Memory B cell (primary cell): Measurements from ENCODE around the gene TSEN34.
"Not testable (repeated sequence)": the region's sequence is repeated elsewhere in the genome, so short reads cannot be mapped to it uniquely, and the experiment has no call there.

Experiments
- ATAC-seq: fragments of 150-1000 bp; cut with Tn5 transposase; 2 replicates; pipeline ENCODE4 v1.10.0; 2021; ENCODE audit warnings: low read depth, mild to moderate bottlenecking, moderate library complexity
- DNase-seq, 2 donors: peaks; one replicate each; pipeline ENCODE4 v3.0.0; 2022; ENCODE audit warnings: low spot score in 2 of 2
- H3K27ac Mint-ChIP-seq: one replicate; pipeline ENCODE4 v1.8.0; 2022; ENCODE audit warnings: mild to moderate bottlenecking, moderate library complexity, mixed read lengths
- H3K27me3 Mint-ChIP-seq: one replicate; pipeline ENCODE4 v1.8.0; 2022; ENCODE audit warnings: mixed read lengths
- H3K36me3 Mint-ChIP-seq: one replicate; pipeline ENCODE4 v1.8.0; 2022; ENCODE audit warnings: mild to moderate bottlenecking, mixed read lengths
- H3K4me1 Mint-ChIP-seq: one replicate; pipeline ENCODE4 v1.8.0; 2022; ENCODE audit warnings: mixed read lengths
- H3K4me3 Mint-ChIP-seq: one replicate; pipeline ENCODE4 v1.8.0; 2022; ENCODE audit warnings: mild to moderate bottlenecking, moderate library complexity, mixed read lengths
- H3K9me3 Mint-ChIP-seq: one replicate; pipeline ENCODE4 v1.8.0; 2022; ENCODE audit warnings: mixed read lengths

TSEN34 gene

GRCh38 chr19:54217517-54218247 is 26.6 kb downstream of the TSEN34 start:
- DNase-seq, H3K36me3 Mint-ChIP-seq, H3K4me3 Mint-ChIP-seq, ATAC-seq, H3K27me3 Mint-ChIP-seq, H3K4me1 Mint-ChIP-seq, H3K27ac Mint-ChIP-seq, H3K9me3 Mint-ChIP-seq: not testable (repeated sequence)

GRCh38 chr19:54218259-54218658 is 27.2 kb downstream of the TSEN34 start:
- no peaks in the 10 kb centered on the region for H3K9me3 Mint-ChIP-seq
- no peak for ATAC-seq
- peaks cover 4% of the 10 kb centered on the region for H3K36me3 Mint-ChIP-seq
- H3K27me3 Mint-ChIP-seq = peaks cover 4% of the 10 kb centered on the region
- H3K27ac Mint-ChIP-seq = no peak overlapping the region
- peaks cover 2% of the 10 kb centered on the region for H3K4me1 Mint-ChIP-seq
- no peak for DNase-seq
- H3K4me3 Mint-ChIP-seq = no peak overlapping the region

GRCh38 chr19:54218960-54219661 is 28.0 kb downstream of the TSEN34 start:
- DNase-seq (no peak), ATAC-seq (no peak)
- H3K4me3 Mint-ChIP-seq = no peak overlapping the region
- peaks cover 4% of the 10 kb centered on the region for H3K36me3 Mint-ChIP-seq
- no peaks in the 10 kb centered on the region for H3K9me3 Mint-ChIP-seq
- peaks cover 4% of the 10 kb centered on the region for H3K4me1 Mint-ChIP-seq
- peaks cover 9% of the 10 kb centered on the region for H3K27me3 Mint-ChIP-seq
- no peak overlapping the region for H3K27ac Mint-ChIP-seq

GRCh38 chr19:54219702-54220101 is 28.6 kb downstream of the TSEN34 start:
- not testable (repeated sequence) for H3K27me3 Mint-ChIP-seq, H3K27ac Mint-ChIP-seq, H3K4me3 Mint-ChIP-seq, H3K4me1 Mint-ChIP-seq, DNase-seq, H3K9me3 Mint-ChIP-seq, H3K36me3 Mint-ChIP-seq, ATAC-seq

GRCh38 chr19:54221947-54222346 is 30.8 kb downstream of the TSEN34 start:
- not testable (repeated sequence) for H3K36me3 Mint-ChIP-seq, DNase-seq, H3K4me1 Mint-ChIP-seq, H3K27ac Mint-ChIP-seq, ATAC-seq, H3K9me3 Mint-ChIP-seq, H3K4me3 Mint-ChIP-seq
- H3K27me3 Mint-ChIP-seq = peaks cover 13% of the 10 kb centered on the region

- peak; percentile 43 for ATAC-seq
- H3K27me3 Mint-ChIP-seq = peaks cover 13% of the 10 kb centered on the region
Measured at GRCh38 chr19:54222474-54223276, 31.6 kb downstream of the TSEN34 start, which contains the start of gene LILRB3. Gene LILRB3 (minus strand): TSS chr19:54223007. CDS start chr19:54222976, 31 bp downstream.

GRCh38 chr19:54223277-54223936 is 32.3 kb downstream of the TSEN34 start:
- H3K36me3 Mint-ChIP-seq, ATAC-seq, H3K27ac Mint-ChIP-seq, H3K4me3 Mint-ChIP-seq, DNase-seq, H3K9me3 Mint-ChIP-seq, H3K4me1 Mint-ChIP-seq: not testable (repeated sequence)
- H3K27me3 Mint-ChIP-seq = peaks cover 13% of the 10 kb centered on the region

More at GRCh38 chr19:54222474-54223276, 31.6 kb downstream of the TSEN34 start, which contains the start of gene LILRB3:
- not testable (repeated sequence) for DNase-seq, H3K36me3 Mint-ChIP-seq, H3K4me1 Mint-ChIP-seq, H3K9me3 Mint-ChIP-seq, H3K27ac Mint-ChIP-seq, H3K4me3 Mint-ChIP-seq

- H3K27ac Mint-ChIP-seq, DNase-seq, H3K4me3 Mint-ChIP-seq, H3K9me3 Mint-ChIP-seq, ATAC-seq, H3K4me1 Mint-ChIP-seq, H3K36me3 Mint-ChIP-seq: not testable (repeated sequence)
- H3K27me3 Mint-ChIP-seq = peaks cover 13% of the 10 kb centered on the region
Measured at GRCh38 chr19:54223937-54224281, 32.8 kb downstream of the TSEN34 start.

GRCh38 chr19:54224619-54225018 is 33.5 kb downstream of the TSEN34 start:
- H3K27ac Mint-ChIP-seq, ATAC-seq, H3K9me3 Mint-ChIP-seq: not testable (repeated sequence)

GRCh38 chr19:54229146-54229545 is 38.0 kb downstream of the TSEN34 start:
- Mint-ChIP-seq H3K4me3 (no peak overlapping the region), H3K4me1 (no peaks in the 10 kb centered on the region), H3K27ac (no peak overlapping the region), H3K9me3 (peaks cover 1% of the 10 kb centered on the region), H3K27me3 (peaks cover 9% of the 10 kb centered on the region), H3K36me3 (peaks cover 1% of the 10 kb centered on the region)
- no peak for DNase-seq
- ATAC-seq = no peak

More at GRCh38 chr19:54224619-54225018, 33.5 kb downstream of the TSEN34 start:
- DNase-seq, H3K4me3 Mint-ChIP-seq, H3K4me1 Mint-ChIP-seq, H3K36me3 Mint-ChIP-seq: not testable (repeated sequence)
- peaks cover 13% of the 10 kb centered on the region for H3K27me3 Mint-ChIP-seq

- Mint-ChIP-seq H3K27ac (no peak overlapping the region), H3K4me1 (no peaks in the 10 kb centered on the region), H3K27me3 (peaks cover 9% of the 10 kb centered on the region), H3K9me3 (peaks cover 2% of the 10 kb centered on the region), H3K4me3 (no peak overlapping the region), H3K36me3 (peaks cover 1% of the 10 kb centered on the region)
- DNase-seq = no peak
- ATAC-seq = no peak
Measured at GRCh38 chr19:54230031-54230430, 38.9 kb downstream of the TSEN34 start.

- no peaks in the 10 kb centered on the region for H3K4me1 Mint-ChIP-seq
- H3K9me3 Mint-ChIP-seq = peaks cover 3% of the 10 kb centered on the region
- DNase-seq (peak; percentile 82 to 99), ATAC-seq (peak; percentile 98)
- peaks cover 1% of the 10 kb centered on the region for H3K36me3 Mint-ChIP-seq
- no peak overlapping the region for H3K4me3 Mint-ChIP-seq
- no peak overlapping the region for H3K27ac Mint-ChIP-seq
- peaks cover 5% of the 10 kb centered on the region for H3K27me3 Mint-ChIP-seq
Measured at GRCh38 chr19:54231077-54231931, 40.2 kb downstream of the TSEN34 start.

- DNase-seq (no peak), ATAC-seq (no peak)
- Mint-ChIP-seq H3K27ac (no peak overlapping the region), H3K9me3 (peaks cover 1% of the 10 kb centered on the region), H3K4me1 (no peaks in the 10 kb centered on the region), H3K27me3 (peaks cover 8% of the 10 kb centered on the region), H3K4me3 (no peak overlapping the region), H3K36me3 (no peaks in the 10 kb centered on the region)
Measured at GRCh38 chr19:54233941-54234340, 42.8 kb downstream of the TSEN34 start.
